ENCODE data around the gene NUP62. TPM values are rescaled to one million over a fixed set of nuclear protein-coding genes. Genes with fewer than 3 reads are reported as not detected.

The NUP62 gene
- total RNA-seq, 1 experiment from 2014 or later = 127 TPM

GRCh38 chr19:49911381-49912145 lies 17.7 kb downstream of the NUP62 start:
- Histone ChIP-seq H3K4ac (ENCODE audit: low read depth, low read length) (no peak overlapping the region), H3T11ph (ENCODE audit: low read length) (no peak overlapping the region), H3K27ac (ENCODE audit: insufficient read length, low read depth, low read length) (no peak overlapping the region), H3K79me1 (ENCODE audit: insufficient read depth, low read depth, low read length, poor library complexity, severe bottlenecking) (peaks cover 6% of the 10 kb centered on the region), H3K9ac (ENCODE audit: extremely low read depth, insufficient read length, low read length) (no peak overlapping the region), H2BK5ac (ENCODE audit: insufficient read length, low read length) (no peak overlapping the region), H4K91ac (ENCODE audit: insufficient read length, low read depth, low read length) (no peak overlapping the region), H2AFZ (ENCODE audit: low read length) (no peak overlapping the region), H3K79me2 (ENCODE audit: insufficient read depth, low read length) (no peaks in the 10 kb centered on the region; the same call in 1 of the 2 replicates), H2BK120ac (ENCODE audit: low read depth, low read length, poor library complexity, severe bottlenecking) (no peak overlapping the region), H4K8ac (replicated peaks; ENCODE audit: insufficient read length, low read depth, low read length) (no peak overlapping the region), H2AK5ac (ENCODE audit: insufficient read length, low read length) (no peak overlapping the region), H4K5ac (ENCODE audit: insufficient read length, low read depth, low read length) (no peak overlapping the region), H3K4me2 (ENCODE audit: insufficient read depth, insufficient read length, low read length) (no peak overlapping the region), H3K9me3 (ENCODE audit: control insufficient read depth, low read depth, low read length) (no peaks in the 10 kb centered on the region), H3K23ac (ENCODE audit: insufficient read length, low read depth, low read length) (no peak overlapping the region), H2BK12ac (ENCODE audit: insufficient read length, low read depth, low read length) (no peak overlapping the region), H2BK15ac (ENCODE audit: low read depth, low read length) (no peak overlapping the region), H3K14ac (ENCODE audit: insufficient read depth, low read length) (no peak overlapping the region), H3K18ac (ENCODE audit: insufficient read length, low read depth, low read length) (no peak overlapping the region), H3K56ac (ENCODE audit: insufficient read length, low read depth, low read length) (no peak overlapping the region), H3K27me3 (ENCODE audit: insufficient read depth, low read length) (no peaks in the 10 kb centered on the region), H2BK20ac (ENCODE audit: low read depth, low read length, poor library complexity, severe bottlenecking) (no peak overlapping the region), H4K20me1 (ENCODE audit: control insufficient read depth, insufficient read depth, insufficient read length) (no peaks in the 10 kb centered on the region), H3K4me1 (ENCODE audit: insufficient read depth, low read length) (no peaks in the 10 kb centered on the region; the same call in 1 of the 2 replicates), H3K23me2 (ENCODE audit: insufficient read length, low read depth, low read length, poor library complexity, severe bottlenecking) (no peaks in the 10 kb centered on the region)
- no peak for DNase-seq
- Mint-ChIP-seq H3K4me1 (peaks cover 19 to 30% of the 10 kb centered on the region in 2 experiments), H3K9me3 (peaks cover 0 to 3% of the 10 kb centered on the region in 2 experiments; a peak in 1 of 5 replicates), H3K4me3 (no peak overlapping the region), H3K27ac (peak overlapping the region; percentile 78 to 91 (median 89); a peak in 5 of 7 replicates), H3K36me3 (ENCODE audit: insufficient read depth in 1 of 3, low read depth in 3 of 3) (peaks cover 59 to 86% (median 85%) of the 10 kb centered on the region in 3 experiments), H3K27me3 (ENCODE audit: low read depth) (no peaks in the 10 kb centered on the region)
- WGBS (ENCODE audit: extremely low coverage, insufficient read length, low lambda C conversion rate) = no CpG with 5 or more reads among the region's 9 CpGs
- TF ChIP-seq CTCF (conservative IDR thresholded peaks at IDR 0.05) = no peak
